SH-SY5Y (cell line): ENCODE data around the gene SLC26A8.

ENCODE experiments used
- GATA2 ChIP-seq: IDR thresholded peaks from 2 replicates; pipeline ENCODE4 v1.6.1; 2011; ENCODE audit warnings: mild to moderate bottlenecking, low read depth, low read length
- GATA3 ChIP-seq: IDR thresholded peaks from 2 replicates; pipeline ENCODE4 v1.6.1; 2011; ENCODE audit warnings: low read depth, mild to moderate bottlenecking, low read length, moderate library complexity

DNA sequence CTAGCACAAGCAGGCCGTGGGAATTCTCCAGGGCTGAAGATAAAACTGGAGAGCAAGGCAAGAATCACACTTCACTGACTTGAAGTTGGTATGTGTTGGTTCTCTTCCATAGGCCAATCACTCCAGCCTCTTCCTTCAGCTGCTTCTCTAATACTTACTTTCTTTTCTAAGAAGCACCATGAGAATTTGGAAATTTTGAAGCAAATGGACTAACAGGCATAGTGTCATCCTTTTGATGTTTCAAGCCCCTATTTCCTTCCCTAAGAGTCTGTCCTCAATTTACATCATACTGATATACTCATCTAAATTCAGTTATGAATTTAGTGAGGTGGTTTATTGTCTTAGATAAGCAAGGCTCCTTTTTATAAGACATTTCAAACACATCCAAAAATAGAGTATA, 24.0 kb downstream of the SLC26A8 start:
- TF ChIP-seq GATA3 (no peak), GATA2 (no peak)
